GM19099 (cell line): ENCODE data around the gene SLCO2B1.

Experiments
- POLR2A ChIP-seq: IDR thresholded peaks from 3 replicates; pipeline ENCODE4 v1.6.1; 2011; ENCODE audit warnings: low read depth; ENCODE audit not compliant: insufficient read length; ENCODE audit errors: extremely low read depth

The SLCO2B1 gene, protein sequence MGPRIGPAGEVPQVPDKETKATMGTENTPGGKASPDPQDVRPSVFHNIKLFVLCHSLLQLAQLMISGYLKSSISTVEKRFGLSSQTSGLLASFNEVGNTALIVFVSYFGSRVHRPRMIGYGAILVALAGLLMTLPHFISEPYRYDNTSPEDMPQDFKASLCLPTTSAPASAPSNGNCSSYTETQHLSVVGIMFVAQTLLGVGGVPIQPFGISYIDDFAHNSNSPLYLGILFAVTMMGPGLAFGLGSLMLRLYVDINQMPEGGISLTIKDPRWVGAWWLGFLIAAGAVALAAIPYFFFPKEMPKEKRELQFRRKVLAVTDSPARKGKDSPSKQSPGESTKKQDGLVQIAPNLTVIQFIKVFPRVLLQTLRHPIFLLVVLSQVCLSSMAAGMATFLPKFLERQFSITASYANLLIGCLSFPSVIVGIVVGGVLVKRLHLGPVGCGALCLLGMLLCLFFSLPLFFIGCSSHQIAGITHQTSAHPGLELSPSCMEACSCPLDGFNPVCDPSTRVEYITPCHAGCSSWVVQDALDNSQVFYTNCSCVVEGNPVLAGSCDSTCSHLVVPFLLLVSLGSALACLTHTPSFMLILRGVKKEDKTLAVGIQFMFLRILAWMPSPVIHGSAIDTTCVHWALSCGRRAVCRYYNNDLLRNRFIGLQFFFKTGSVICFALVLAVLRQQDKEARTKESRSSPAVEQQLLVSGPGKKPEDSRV

DNA sequence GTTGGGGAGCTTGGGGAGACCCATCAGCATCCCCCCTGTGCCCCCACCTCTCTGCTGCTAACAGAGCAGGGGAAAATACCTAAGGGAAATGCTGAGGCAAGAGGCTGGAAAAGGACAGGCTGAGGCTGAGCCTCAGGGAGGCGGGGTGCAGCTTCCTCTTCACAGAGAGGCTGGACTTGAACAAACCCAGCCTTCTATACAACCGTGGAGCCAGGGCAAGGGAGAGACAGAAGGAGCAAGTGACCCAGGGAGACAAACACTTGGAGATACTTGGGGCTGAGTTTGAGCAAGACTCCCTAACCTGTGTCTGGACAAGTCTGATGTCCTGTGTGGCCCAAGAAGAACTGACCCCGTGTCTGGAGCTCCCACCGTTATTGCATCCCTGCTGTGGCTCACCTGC, at the start of gene SLCO2B1:
Gene SLCO2B1, plus strand, starts transcription at position 229 of the 400 bp plus-strand sequence. CDS start 275 bp downstream, outside the sequence.
- TF ChIP-seq POLR2A: no peak

DNA sequence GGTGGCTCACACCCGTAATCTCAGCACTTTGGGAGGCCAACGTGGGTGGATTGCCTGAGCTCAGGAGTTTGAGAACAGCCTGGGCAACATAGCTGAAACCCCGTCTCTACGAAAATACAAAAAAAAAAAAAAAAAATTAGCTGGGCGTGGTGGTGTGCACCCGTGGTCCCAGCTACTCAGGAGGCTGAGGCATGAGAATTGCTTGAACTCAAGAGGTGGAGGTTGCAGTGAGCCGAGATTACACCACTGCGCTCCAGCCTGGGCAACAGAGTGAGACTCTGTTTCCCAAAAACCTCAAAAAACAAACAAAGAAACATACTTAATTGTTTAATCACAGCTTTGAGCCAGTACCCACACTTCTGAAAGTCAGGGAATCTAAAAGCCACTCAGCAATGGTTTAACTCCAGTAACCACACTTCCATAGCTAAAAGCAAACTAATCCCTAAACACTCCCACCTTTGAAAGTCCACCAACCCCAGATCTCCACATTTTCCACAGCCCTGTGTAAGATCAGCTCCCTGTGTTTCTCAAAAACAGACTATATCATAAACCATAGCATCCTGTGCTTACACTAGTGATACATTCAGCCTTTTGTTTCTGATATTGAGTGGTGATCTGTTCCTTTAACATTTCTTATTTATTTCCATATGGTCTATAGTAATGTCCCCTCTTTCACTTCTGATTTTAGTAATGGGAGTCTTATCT, 49.3 kb upstream of the SLCO2B1 start:
- TF ChIP-seq POLR2A: no peak

DNA sequence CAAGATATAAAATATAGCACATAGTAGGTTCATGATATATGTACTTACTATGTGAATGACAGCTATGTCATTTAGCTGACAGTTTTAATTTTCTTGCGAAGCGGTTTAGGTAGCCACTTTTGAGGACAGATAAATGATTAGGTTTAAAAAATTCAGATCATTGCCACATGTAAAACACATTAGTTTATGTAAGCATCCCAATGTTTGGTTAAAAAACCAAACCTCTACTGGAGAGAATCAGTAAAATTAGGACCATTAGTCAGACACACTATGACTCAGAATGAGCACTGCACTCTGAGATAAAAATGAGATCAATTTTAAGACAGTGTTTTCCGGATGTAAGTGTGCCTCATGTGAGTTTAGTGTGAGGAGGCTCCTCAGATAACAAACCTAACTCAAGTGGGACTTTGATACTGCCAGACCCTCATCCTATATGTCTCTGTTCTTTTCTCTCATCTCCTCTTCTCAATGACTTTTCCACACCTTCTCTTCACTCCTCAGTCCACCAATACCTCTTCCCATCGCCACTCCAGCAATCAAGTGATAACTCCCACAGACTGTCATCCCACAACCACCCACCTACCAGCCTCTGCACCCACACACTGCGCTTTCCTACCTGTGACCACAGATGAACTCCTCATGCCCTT, 47.4 kb upstream of the SLCO2B1 start:
- no peak for TF ChIP-seq POLR2A

DNA sequence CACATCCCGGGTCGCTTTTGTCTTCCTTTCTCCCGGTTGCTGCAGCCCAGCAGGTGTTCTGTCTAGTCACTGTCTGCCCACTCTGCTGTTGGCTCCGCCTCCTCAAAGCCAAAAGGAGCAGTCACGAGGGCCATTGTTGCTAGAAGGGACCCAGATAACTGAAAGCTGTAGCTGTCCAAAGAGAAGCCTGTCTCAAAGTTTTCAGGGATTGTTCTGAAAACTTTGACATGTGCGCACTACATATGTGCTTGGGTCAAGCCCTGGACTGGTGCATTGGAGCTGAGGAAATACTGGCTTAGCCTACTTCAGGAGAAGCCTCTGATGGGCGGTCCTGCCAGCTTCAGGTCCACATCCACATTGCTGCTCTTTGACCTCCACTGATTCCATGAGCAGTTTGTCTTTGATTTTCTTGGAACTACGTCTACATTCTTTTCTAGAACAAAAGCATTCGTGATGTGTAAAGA, 45.4 kb upstream of the SLCO2B1 start:
- no peak for TF ChIP-seq POLR2A

DNA sequence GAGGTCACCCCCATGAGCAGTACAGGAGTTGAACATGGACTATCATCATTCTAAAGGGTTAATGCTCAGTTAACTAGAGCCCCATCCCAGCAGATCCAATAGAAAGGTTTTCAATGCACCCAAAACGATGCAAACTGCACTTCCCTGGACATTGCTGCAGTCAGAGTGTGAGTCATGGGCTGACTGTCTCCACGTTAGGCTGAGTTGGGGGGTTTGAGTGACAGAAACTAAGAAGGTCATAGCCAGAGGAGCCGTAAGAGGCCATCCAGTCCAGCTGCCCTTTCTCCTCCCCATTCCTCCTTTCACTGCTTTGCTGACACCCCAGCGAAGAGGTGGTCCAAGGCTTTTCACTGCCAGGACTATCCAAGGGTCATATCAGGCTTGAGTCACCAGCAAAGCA, 43.7 kb upstream of the SLCO2B1 start:
- no peak for TF ChIP-seq POLR2A

DNA sequence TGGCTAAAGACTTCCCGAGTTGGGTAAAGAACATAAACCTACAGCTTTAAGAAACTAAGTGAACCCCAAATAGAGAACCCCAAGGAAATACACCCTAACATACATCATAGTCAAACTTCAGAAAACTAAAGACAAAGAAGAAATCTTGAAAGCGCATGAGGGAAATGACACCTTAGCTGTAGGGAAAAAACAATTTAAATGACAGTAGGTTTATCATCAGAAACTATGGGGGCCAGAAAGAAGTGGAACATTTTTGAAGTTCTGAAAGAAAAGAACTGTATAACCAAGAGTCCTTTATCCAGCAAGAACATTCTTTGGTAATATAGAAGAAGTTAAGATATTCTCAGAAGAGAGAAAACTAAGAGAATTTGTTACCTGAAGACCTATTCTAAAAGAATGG, 38.7 kb upstream of the SLCO2B1 start:
- TF ChIP-seq POLR2A: no peak

DNA sequence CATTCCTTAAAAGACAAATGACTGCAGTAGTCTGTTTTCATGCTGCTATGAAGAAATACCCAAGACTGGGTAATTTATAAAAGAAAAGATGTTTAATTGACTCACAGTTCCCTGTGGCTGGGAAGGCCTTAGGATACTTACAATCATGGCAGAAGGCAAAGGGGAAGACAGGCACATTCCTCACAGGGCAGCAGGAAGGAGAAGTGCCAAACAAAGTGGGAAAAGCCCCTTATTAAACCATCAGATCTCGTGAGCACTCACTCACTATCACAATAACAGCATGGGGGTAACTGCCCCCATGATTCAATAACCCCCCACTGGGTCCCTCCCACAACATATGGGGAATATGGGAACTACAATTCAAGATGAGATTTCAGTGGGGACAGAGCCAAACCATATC, 37.9 kb upstream of the SLCO2B1 start:
- no peak for TF ChIP-seq POLR2A

DNA sequence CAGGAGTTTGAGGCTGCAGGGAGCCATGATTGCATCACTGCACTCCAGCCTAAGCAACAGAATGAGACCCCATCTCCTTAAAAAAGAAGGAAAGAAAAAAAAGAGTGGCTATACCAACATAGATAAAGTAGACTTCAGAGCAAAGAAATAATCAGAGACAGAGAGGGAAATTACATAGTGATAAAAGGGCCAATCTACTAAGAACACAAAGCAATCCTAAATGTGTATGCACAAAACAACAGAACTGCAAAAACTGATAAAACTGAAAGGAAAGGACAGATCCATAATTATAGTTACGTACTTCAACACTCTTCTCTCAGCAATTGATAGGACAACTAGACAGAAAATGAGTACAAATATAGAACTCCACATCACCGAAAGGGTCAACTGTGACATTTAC, 36.4 kb upstream of the SLCO2B1 start:
- TF ChIP-seq POLR2A: no peak

DNA sequence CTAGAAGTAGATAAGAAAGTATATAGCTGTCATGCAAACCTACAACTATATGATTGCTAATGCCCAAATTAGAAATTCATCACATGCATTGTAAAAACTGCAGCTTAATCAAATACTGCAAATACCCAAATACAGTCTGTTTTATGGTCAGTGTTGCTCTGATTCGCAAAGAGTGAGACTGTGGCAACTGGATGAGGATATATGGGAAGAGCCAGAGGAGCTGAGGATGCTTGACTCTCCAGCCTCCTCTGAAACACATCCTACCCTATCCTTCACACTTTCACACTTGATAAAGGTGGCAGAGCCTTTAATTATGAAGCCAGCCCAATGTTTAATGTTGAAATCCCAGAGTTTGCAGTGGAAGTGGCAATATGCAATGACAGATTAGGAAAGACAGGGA, 32.3 kb upstream of the SLCO2B1 start:
- TF ChIP-seq POLR2A: no peak

DNA sequence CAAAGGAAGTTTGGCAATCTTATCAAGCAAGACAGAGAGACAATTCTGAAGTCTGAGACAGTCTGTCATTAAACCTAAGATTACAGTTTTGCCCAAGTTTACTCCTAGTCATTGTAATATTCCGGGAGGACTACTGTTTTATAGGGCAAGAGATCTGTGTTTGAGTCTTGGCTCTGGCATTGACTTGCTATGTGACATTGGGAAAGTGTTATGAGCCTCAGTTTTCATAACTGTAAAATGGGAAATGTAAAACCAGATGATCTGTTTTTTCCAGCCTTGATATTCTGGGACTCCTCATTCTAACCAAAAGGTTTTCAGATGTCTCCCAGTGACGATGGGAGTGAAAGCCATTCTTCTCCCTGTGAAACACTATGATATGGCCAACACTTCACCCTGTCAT, 24.3 kb upstream of the SLCO2B1 start:
- TF ChIP-seq POLR2A: no peak

DNA sequence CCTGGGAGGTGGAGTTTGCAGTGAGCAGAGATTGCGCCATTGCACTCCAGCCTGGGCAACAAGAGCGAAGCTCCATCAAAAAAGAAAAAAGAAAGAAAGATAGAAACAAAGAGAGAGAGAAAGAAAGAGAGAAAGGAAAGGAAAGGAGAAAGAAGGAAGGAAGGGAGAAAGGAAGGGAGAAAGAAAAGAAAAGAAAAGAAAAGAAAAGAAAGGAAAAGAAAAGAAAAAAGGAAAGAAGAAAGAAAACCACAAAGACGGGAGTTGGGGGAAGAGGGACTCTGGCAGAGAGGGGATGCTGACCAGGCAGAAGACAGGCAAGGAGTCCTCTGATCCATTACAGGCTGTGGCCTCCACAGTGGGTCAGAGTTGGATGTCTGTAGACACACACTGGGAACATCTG, 18.8 kb upstream of the SLCO2B1 start:
- TF ChIP-seq POLR2A: no peak

DNA sequence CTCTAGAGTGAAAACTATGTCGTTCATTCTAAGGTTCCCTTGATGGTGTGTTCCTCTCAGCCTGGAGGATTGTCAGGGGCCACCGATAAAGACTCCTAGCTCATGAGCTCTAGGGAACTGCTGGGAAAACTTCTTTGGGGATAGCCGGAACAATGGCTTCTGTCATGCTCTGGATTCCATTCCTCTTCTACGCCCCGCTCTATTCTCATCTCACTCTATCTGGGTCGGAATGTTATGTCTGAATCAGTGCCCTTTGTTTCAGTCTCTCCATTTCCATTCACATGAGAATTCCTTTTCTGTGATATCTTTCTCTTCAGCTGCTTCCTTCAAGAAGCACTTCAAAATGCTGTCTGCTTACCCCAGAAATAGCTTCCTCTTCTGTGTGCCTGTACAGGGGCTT, 16.9 kb upstream of the SLCO2B1 start:
- no peak for TF ChIP-seq POLR2A

DNA sequence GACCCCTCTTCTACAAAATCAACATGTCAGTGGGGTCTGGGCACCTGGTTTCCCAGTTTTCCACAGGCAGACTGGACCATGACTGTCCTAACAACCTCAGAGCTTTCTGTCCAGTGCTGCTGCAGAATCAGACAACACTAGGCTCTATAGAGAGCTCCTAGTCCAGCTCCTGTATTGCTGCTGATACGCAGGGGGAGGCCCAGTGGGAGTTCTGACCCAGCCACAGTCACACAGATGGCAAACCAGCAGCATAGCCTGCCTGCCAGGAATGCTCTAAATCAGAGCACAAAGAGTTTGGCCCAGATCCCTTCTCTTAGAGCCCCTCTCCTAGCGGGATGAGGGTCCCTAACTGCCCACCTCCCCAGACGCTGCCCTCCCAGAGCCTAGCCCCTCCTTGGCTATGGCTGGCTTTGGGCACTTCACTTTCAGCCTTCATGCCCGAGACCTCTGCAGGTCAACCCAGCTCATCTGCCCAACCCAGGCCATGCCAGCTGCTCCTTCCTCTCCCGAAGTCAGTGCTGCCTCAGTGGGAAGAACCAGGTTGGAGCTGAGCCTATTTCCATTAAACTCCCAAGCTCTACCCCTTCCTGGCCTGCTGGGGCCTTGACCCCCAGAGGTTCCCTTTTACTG, 15.8 kb upstream of the SLCO2B1 start:
- TF ChIP-seq POLR2A: no peak

DNA sequence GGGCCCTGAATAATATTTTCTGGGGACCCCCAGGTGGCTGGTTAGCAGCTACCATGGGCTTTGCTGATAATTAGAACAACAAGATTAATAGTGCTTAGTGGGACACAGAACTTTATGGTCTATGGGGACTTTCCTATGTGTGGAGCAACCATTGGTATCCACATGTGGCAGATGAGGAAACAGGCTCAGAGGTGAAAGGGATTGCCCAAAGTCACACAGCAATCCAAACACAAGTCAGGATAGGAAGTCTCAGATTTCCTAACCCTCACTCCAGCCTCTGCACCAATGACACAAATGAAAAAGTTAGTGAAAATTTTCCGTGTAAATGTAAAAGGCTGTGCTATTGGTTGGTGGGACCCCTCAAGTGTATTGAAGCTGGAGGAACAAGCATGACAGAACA, 15.3 kb upstream of the SLCO2B1 start:
- TF ChIP-seq POLR2A: no peak
